ENCODE measurements around the gene FURIN.
"Not testable (repeated sequence)": the region's sequence is repeated elsewhere in the genome, so short reads cannot be mapped to it uniquely, and the experiment has no call there.

FURIN gene

GRCh38 chr15:90845201-90845949, 23.0 kb upstream of the FURIN start:
- no peak for DNase-seq

DNA sequence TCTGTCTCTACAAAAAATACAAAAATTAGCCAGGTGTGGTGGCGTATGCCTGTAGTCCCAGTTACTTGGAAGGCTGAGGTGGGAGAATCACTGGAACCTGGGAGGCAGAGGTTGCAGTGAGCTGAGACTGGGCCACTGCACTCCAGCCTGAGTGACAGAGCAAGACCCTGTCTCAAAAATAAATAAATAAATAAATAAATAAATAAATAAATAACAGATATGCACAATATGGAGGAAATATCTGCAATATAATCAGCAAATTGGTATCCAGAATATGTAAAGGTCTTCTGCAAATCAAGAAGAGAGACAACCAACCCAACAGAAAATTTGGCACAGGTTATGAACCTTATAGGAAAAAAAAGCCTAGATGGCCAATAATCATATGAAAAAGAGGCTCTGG, 19.0 kb upstream of the FURIN start:
- not testable (repeated sequence) for DNase-seq

- DNase-seq = no peak
These were observed 17.3 kb upstream of the FURIN start for GRCh38 chr15:90851114-90851513.

- no peak for DNase-seq
These were observed 16.4 kb upstream of the FURIN start for GRCh38 chr15:90851940-90852339.

DNA sequence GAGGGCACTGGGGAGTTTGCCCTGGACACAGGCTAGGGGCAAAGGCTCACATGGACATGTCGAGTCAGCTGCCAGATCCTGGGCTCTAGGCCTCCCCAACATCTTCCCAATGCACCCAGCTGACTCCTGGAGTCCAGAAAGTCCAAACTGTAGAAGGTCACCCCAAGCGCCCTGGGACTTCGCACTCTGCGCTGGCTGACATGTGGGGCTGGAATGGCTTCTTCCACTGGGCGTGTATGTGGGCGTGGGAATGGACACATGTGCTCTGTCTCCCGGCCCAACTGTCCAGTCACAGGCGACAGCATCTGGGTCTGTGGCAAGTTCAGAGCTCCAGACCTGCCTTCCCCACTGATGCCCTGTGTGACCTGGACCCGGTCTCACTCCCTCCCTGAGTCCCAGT, 13.2 kb upstream of the FURIN start:
- no peak for DNase-seq

GRCh38 chr15:90857337-90857736, 11.1 kb upstream of the FURIN start:
- no peak for DNase-seq

- no peak for DNase-seq
These were observed 10.4 kb upstream of the FURIN start for GRCh38 chr15:90857883-90858443.

GRCh38 chr15:90859234-90860131, 8.9 kb upstream of the FURIN start:
- no peak for DNase-seq

DNA sequence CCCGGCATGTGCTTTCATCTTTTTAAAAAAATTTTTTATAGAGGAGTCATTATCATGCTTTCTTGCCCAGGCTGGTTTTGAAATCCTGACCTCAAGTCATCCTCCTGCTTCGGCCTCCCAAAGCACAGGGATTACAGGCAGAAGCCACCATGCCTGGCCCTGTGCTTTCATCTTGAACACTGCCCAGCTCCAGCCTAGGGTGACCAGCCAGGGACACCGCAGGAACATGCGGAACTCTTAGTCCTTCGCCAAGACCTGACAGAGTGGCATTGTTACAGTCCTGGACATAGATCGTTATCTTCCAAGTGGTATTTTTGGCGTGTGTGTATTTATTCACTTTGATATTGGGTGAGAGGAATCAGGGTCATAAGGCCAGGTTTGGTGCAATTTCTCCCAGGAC, 7.9 kb upstream of the FURIN start:
- DNase-seq = no peak

GRCh38 chr15:90860942-90861675, 7.3 kb upstream of the FURIN start:
- DNase-seq = no peak

DNA sequence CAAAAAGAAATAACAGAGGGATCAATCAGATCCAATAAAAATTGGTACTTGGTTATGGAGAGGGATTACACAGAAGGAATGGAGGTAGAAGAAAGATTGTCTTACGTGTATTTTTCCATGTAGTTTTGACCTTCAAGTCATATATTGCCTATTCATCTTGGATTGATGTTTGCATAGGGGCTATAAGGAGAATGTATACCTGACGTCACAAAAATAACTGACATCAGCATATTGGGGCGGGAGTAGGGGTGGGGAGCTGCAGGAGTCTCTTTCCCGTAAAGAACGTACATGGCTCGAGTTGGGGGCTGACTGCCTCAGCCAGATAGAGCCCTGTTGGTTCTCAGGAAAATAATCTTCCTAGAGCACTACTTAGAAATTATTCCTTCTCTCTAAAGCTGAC, 5.9 kb upstream of the FURIN start:
- no peak for DNase-seq

- DNase-seq = no peak
These were observed 5.2 kb upstream of the FURIN start for GRCh38 chr15:90862964-90863778.

DNA sequence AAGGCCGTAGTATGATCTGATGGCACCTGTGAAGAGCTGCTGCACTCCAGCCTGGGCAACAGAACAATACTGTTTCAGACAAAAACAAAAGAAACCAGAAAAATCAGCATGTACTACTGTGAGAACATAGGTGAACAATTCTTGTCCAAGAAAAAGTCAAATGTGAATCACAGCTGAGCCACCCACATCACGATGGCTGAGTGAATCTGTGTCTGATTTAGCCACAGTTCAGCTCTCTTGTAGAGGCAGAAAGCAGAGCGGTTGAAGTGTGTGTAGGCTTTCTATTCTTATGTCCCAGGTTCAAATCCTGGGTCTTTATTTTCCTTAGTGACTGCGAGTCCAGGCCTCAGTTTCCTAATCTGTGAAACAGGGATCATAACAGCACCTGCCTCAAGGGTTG, 4.4 kb upstream of the FURIN start:
- no peak for DNase-seq

- no peak for DNase-seq
These were observed 3.9 kb upstream of the FURIN start for GRCh38 chr15:90864507-90864906.

DNA sequence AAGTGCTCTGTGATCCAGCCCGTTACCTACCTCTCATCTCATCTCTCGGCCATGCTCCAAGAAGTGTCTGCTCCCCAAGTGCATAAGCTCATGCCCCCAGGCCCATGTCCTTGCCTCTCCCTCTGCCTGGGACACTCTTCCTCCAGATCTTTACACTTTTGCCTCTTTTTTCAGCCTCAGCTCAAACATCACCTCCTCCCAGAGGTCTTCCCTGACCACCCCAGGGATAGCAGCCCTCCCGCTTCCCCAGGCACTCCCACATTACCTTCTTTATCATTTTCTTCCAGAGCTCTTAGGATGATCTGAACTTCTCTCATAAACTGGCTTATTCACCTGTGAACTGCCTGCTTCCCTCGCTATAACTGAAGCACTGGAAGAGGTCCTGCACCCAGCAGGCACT, 2.7 kb upstream of the FURIN start:
- DNase-seq = no peak

GRCh38 chr15:90866161-90866715, 2.1 kb upstream of the FURIN start:
- no peak for DNase-seq

DNA sequence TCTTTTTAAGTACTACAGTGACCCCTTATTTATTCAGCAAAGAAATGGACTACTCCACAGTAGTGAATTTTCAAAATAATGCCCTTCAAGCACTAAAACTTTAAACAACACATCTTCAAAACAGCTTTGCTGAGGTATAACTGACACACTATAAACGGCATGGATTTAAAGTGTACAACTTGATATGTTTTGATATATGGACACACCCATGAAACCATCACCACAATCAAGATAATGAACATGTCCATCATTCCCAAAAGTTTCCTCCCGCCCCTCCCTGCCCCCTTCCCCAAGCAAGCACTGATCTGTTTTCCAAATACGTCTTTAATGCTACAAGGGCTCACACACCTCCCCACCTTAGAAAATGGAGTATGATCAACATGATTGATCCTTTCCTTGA, 1.6 kb upstream of the FURIN start:
- DNase-seq = no peak

GRCh38 chr15:90869140-90869541, 753 bp downstream of the FURIN start:
- no peak for DNase-seq

- no peak for DNase-seq
These were observed 1.4 kb downstream of the FURIN start for GRCh38 chr15:90869601-90870353.

DNA sequence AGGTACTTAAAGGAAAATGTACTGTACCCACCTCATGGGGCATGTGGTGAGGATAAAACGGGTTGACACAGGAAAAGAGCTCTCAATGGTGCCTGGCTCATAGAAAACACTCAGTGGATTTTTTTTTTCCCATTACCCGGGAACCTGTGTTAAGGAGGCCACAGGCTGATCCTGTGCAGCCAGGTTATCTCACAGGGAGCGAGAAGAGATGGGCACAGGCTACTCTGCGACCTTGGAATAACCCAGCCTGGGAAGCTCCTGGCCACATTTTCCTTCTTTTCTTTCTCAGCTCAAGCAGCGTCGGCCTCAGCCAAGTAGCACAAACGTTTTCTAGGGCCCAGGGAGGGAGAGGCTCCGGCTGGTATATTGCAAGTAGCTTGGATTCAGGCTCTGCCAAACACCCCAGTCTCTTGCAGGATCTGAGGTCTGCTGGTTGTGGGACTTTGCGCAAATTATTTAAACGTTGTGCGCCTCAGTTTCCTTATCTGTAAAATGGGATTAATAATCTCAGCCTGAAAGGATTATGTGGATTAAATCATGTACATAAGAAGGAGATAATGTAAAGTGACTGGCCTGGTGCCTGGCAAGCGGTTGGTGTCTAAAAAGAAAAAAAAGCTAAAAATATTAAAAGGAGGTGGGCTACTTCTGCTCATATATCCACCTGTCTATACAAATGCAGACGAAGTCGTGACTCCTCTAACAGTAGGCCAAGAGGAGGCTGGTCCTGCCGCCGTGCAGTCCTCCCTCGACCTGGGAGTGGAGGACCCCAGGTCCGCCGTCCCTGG, 2.2 kb downstream of the FURIN start:
- DNase-seq = no peak

Measured in cerebellar nuclear complex (tissue), 1 donor.